ENCODE measurements around the gene PPFIBP2.

The PPFIBP2 gene

DNA sequence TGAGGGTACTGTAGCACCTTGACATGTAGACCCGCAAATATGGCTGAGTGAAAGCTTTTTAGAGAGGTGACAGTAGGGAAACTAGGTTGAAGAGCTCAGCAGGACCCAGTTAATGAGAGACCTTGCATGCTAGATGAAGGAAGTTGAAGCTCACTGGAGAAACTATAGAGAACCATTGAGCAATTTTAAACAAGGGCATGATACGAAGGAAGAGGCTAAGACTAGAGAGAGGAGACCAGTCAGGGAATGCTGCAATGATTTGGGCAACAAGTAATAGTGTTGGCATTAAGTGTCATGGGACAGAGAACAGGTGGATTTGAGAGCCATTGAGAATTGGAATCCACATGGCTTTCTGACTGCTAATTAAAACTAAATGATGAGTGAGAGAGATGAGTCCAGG is 24.4 kb upstream of the PPFIBP2 start:
- no peak overlapping the region for H3K4me3 Mint-ChIP-seq
- H3K27me3 Mint-ChIP-seq, result no peaks in the 10 kb centered on the region
- peaks cover 11 to 21% of the 10 kb centered on the region in 2 donors for H3K4me1 Mint-ChIP-seq
- H3K9me3 Mint-ChIP-seq, result no peaks in the 10 kb centered on the region
- H3K27ac Mint-ChIP-seq, result no peak overlapping the region
- no peak for DNase-seq
- H3K36me3 Mint-ChIP-seq, result peaks cover 6 to 9% of the 10 kb centered on the region in 2 donors
- ATAC-seq (replicated peaks), result no peak

DNA sequence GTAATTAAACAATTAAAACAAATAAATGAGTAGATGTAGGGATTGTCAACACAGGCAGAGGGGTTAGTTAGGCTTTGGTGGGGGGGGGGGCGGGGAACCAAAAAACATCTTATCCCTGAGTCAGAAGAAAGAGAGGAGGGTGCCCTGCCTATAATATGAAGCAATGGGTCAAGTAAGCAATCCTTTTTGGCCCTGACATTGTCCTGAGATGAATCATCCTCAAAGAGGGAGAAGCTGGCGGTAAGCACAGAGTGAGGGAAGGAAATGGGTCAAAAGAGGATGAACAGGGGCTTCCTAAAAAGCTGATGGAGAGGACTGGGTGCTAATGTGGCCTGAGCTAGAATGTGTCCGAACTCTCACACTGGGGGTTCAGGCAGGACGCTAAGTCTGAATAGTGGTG is 23.7 kb upstream of the PPFIBP2 start:
- H3K27ac Mint-ChIP-seq, result no peak overlapping the region
- no peak overlapping the region for H3K4me3 Mint-ChIP-seq
- peaks cover 15 to 28% of the 10 kb centered on the region in 2 donors for H3K4me1 Mint-ChIP-seq
- no peak for ATAC-seq (replicated peaks)
- H3K9me3 Mint-ChIP-seq, result no peaks in the 10 kb centered on the region
- H3K36me3 Mint-ChIP-seq, result peaks cover 6 to 9% of the 10 kb centered on the region in 2 donors
- no peaks in the 10 kb centered on the region for H3K27me3 Mint-ChIP-seq
- no peak for DNase-seq

DNA sequence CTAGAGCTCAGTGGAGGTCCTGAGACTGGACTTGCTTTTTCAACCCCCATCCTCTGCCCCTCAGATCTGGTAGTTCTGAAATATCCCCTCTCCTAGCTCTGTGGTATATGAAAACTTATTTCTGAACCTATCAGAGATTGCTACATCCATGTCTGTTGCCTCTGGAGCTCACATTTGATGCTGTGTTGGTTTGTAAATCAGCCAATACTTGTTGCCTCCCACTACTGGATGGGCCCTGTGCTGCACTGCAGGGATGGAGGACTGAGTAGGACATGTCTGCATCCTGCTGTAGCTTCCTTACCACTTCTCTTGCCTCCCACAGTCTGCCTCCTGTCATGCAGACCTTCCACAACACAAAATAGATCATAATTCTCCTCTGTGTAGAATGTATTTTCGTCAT is 23.3 kb upstream of the PPFIBP2 start:
- H3K27ac Mint-ChIP-seq, result no peak overlapping the region
- ATAC-seq (replicated peaks) (no peak), DNase-seq (no peak)
- no peak overlapping the region for H3K4me3 Mint-ChIP-seq
- H3K9me3 Mint-ChIP-seq, result no peaks in the 10 kb centered on the region
- no peaks in the 10 kb centered on the region for H3K27me3 Mint-ChIP-seq
- peaks cover 18 to 33% of the 10 kb centered on the region in 2 donors for H3K4me1 Mint-ChIP-seq
- peaks cover 6 to 9% of the 10 kb centered on the region in 2 donors for H3K36me3 Mint-ChIP-seq

- no peak for ATAC-seq (replicated peaks)
- no peak overlapping the region for H3K4me3 Mint-ChIP-seq
- peaks cover 28 to 50% of the 10 kb centered on the region in 2 donors for H3K4me1 Mint-ChIP-seq
- peaks cover 7 to 9% of the 10 kb centered on the region in 2 donors for H3K36me3 Mint-ChIP-seq
- no peaks in the 10 kb centered on the region for H3K27me3 Mint-ChIP-seq
- H3K27ac Mint-ChIP-seq, result no peak overlapping the region
- no peak for DNase-seq
- H3K9me3 Mint-ChIP-seq, result peaks cover 0 to 2% of the 10 kb centered on the region in 2 donors
Measured at GRCh38 chr11:7492253-7492652, 21.5 kb upstream of the PPFIBP2 start.

- H3K36me3 Mint-ChIP-seq, result peaks cover 7 to 9% of the 10 kb centered on the region in 2 donors
- no peaks in the 10 kb centered on the region for H3K27me3 Mint-ChIP-seq
- no peak overlapping the region for H3K4me3 Mint-ChIP-seq
- no peak for DNase-seq
- peaks cover 36 to 64% of the 10 kb centered on the region in 2 donors for H3K4me1 Mint-ChIP-seq
- no peak overlapping the region for H3K27ac Mint-ChIP-seq
- peaks cover 0 to 3% of the 10 kb centered on the region in 2 donors for H3K9me3 Mint-ChIP-seq
- no peak for ATAC-seq (replicated peaks)
Measured at GRCh38 chr11:7493670-7494069, 20.1 kb upstream of the PPFIBP2 start.

- H3K27ac Mint-ChIP-seq, result peak overlapping the region; percentile 90
- no peak for ATAC-seq (replicated peaks)
- H3K9me3 Mint-ChIP-seq, result peaks cover 0 to 4% of the 10 kb centered on the region in 2 donors
- H3K36me3 Mint-ChIP-seq, result peaks cover 6 to 7% of the 10 kb centered on the region in 2 donors
- peaks cover 38 to 70% of the 10 kb centered on the region in 2 donors for H3K4me1 Mint-ChIP-seq
- no peaks in the 10 kb centered on the region for H3K27me3 Mint-ChIP-seq
- DNase-seq, result no peak
- no peak overlapping the region for H3K4me3 Mint-ChIP-seq
Measured at GRCh38 chr11:7494086-7494745, 19.6 kb upstream of the PPFIBP2 start.

DNA sequence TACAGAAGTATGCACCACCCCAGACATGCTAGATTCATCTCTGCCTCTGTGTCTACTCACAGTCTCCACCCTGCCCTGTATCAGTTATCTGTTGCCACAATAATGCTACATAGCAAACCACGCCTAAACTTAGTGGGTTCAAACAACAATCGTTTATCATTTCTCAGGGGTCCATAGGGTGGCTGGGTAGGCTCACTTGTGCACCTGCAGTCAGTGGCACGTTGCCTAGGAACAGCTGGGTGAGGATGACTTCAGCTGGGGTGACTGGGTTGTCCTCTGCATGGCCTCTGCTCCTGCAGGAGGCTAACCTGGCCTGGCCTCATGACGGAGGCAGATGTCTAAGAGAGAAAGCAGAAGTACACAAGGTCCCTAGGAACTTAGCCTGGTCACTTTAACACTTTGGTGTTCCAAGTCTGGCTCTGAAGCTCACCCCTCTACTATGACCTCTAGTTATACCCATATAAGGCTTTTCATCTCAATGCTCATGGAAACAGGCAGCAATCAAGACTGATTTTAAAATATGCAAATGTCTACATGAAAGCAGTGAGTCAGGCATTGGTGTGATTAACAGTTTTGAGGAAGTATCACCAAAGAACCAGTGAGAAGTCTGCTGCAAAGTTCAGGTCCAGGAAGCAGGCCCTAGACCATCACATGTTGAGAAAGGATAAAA is 17.8 kb upstream of the PPFIBP2 start:
- H3K9me3 Mint-ChIP-seq, result peaks cover 0 to 4% of the 10 kb centered on the region in 2 donors
- ATAC-seq (replicated peaks), result peak; percentile 91
- peak overlapping the region; percentile 94 for H3K27ac Mint-ChIP-seq

GRCh38 chr11:7498193-7498592 is 15.6 kb upstream of the PPFIBP2 start:
- H3K27ac Mint-ChIP-seq, result peak overlapping the region; percentile 81
- peaks cover 33 to 62% of the 10 kb centered on the region in 2 donors for H3K4me1 Mint-ChIP-seq
- H3K4me3 Mint-ChIP-seq, result peak overlapping the region; percentile 14 to 48
- H3K36me3 Mint-ChIP-seq, result peaks cover 3% of the 10 kb centered on the region in 2 donors
- peaks cover 0 to 4% of the 10 kb centered on the region in 2 donors for H3K9me3 Mint-ChIP-seq
- DNase-seq (no peak), ATAC-seq (replicated peaks) (no peak)
- H3K27me3 Mint-ChIP-seq, result no peaks in the 10 kb centered on the region

More for the DNA sequence above, 17.8 kb upstream of the PPFIBP2 start:
- Mint-ChIP-seq H3K27me3 (no peaks in the 10 kb centered on the region), H3K36me3 (peaks cover 3% of the 10 kb centered on the region in 2 donors), H3K4me3 (peak overlapping the region; percentile 50 to 77), H3K4me1 (peaks cover 37 to 74% of the 10 kb centered on the region in 2 donors)
- DNase-seq, result peak; percentile 67

DNA sequence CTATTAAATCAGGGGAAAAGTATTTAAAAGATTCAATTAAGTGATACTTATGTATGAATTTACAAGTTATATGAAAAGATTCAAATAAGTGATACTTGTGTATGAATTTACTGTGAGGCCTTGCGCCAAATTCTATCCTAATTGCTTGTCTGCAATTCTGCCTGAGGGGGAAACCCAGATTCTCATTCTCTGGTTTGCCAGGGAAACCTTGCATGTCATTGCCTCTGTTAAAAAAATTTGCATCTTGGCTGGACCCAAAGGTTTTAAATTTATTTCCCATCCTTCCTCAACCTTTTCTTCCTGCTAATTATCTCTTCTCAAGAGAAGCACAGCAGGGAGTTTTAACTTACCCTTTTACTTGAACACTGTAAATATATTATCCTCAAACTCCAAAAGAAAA is 14.7 kb upstream of the PPFIBP2 start:
- Mint-ChIP-seq H3K4me1 (peaks cover 29 to 55% of the 10 kb centered on the region in 2 donors), H3K36me3 (peaks cover 3% of the 10 kb centered on the region in 2 donors), H3K4me3 (no peak overlapping the region), H3K27me3 (no peaks in the 10 kb centered on the region), H3K27ac (no peak overlapping the region), H3K9me3 (peaks cover 0 to 4% of the 10 kb centered on the region in 2 donors)
- DNase-seq, result no peak
- no peak for ATAC-seq (replicated peaks)

GRCh38 chr11:7500251-7500650 is 13.5 kb upstream of the PPFIBP2 start:
- Mint-ChIP-seq H3K27me3 (no peaks in the 10 kb centered on the region), H3K4me1 (peaks cover 25 to 45% of the 10 kb centered on the region in 2 donors), H3K9me3 (peaks cover 0 to 4% of the 10 kb centered on the region in 2 donors), H3K4me3 (no peak overlapping the region), H3K36me3 (peaks cover 3% of the 10 kb centered on the region in 2 donors), H3K27ac (no peak overlapping the region)
- ATAC-seq (replicated peaks) (no peak), DNase-seq (no peak)

DNA sequence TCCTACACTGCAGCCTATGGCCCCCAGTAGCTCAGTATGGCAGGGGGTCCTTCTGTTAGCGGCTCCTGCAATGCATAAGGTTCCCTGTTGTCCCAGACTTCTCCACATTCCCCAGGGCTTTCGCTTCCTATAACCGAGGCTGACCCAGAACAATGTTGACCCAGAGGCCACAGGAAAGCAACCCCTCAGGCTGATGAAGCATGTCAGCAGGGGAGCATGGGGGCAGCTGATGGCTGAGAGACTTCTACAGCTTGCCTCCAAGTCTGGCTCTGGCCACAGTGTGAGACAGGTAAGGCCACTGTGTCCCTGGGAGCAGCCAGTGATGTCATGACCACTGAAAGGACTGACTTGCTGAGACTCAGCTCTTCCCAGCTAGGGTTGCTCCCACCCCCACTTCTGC is 12.5 kb upstream of the PPFIBP2 start:
- H3K9me3 Mint-ChIP-seq, result peaks cover 0 to 4% of the 10 kb centered on the region in 2 donors
- H3K36me3 Mint-ChIP-seq, result peaks cover 3% of the 10 kb centered on the region in 2 donors
- no peaks in the 10 kb centered on the region for H3K27me3 Mint-ChIP-seq
- H3K4me1 Mint-ChIP-seq, result peaks cover 26 to 45% of the 10 kb centered on the region in 2 donors
- no peak overlapping the region for H3K27ac Mint-ChIP-seq
- DNase-seq (no peak), ATAC-seq (replicated peaks) (no peak)
- no peak overlapping the region for H3K4me3 Mint-ChIP-seq

GRCh38 chr11:7501894-7502293 is 11.9 kb upstream of the PPFIBP2 start:
- Mint-ChIP-seq H3K36me3 (peaks cover 1 to 5% of the 10 kb centered on the region in 2 donors), H3K4me3 (no peak overlapping the region), H3K27me3 (no peaks in the 10 kb centered on the region), H3K4me1 (peaks cover 29 to 45% of the 10 kb centered on the region in 2 donors), H3K27ac (no peak overlapping the region), H3K9me3 (peaks cover 0 to 6% of the 10 kb centered on the region in 2 donors)
- no peak for DNase-seq
- ATAC-seq (replicated peaks), result no peak

DNA sequence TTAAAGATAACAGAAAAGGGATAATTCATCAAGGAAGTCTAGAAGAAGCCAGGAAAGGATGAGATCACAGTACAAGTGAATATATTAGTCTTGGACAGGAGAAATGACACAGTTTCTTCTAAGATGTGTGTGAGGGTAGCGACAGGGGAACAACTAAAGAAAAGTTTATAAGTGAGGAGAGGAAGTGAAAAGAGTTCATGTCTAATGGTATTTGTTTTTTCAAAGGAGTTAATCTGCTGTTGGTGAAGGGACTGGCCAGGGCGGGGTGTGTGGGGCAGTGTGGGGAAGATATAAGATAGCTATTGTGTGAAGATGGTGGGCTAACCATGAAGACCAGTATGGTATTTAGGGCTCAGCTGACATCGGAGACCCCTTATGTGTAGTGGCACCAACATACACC is 7.6 kb upstream of the PPFIBP2 start:
- Mint-ChIP-seq H3K36me3 (peaks cover 2 to 5% of the 10 kb centered on the region in 2 donors), H3K4me1 (peaks cover 28 to 38% of the 10 kb centered on the region in 2 donors), H3K4me3 (no peak overlapping the region), H3K9me3 (peaks cover 0 to 4% of the 10 kb centered on the region in 2 donors), H3K27me3 (no peaks in the 10 kb centered on the region), H3K27ac (peak overlapping the region; percentile 20)
- peak; percentile 88 for ATAC-seq (replicated peaks)
- DNase-seq, result no peak

GRCh38 chr11:7508087-7508486 is 5.7 kb upstream of the PPFIBP2 start:
- no peak overlapping the region for H3K27ac Mint-ChIP-seq
- no peak overlapping the region for H3K4me3 Mint-ChIP-seq
- peaks cover 2 to 5% of the 10 kb centered on the region in 2 donors for H3K36me3 Mint-ChIP-seq
- H3K4me1 Mint-ChIP-seq, result peaks cover 43 to 56% of the 10 kb centered on the region in 2 donors
- DNase-seq, result no peak
- no peak for ATAC-seq (replicated peaks)
- H3K9me3 Mint-ChIP-seq, result peaks cover 0 to 4% of the 10 kb centered on the region in 2 donors
- no peaks in the 10 kb centered on the region for H3K27me3 Mint-ChIP-seq

- ATAC-seq (replicated peaks), result no peak
- Mint-ChIP-seq H3K27me3 (peaks cover 0 to under 1% of the 10 kb centered on the region in 2 donors), H3K27ac (no peak overlapping the region), H3K36me3 (peaks cover 2 to 5% of the 10 kb centered on the region in 2 donors), H3K4me1 (peaks cover 44 to 63% of the 10 kb centered on the region in 2 donors), H3K4me3 (no peak overlapping the region), H3K9me3 (peaks cover 0 to 4% of the 10 kb centered on the region in 2 donors)
- DNase-seq, result no peak
Measured at GRCh38 chr11:7509966-7510365, 3.8 kb upstream of the PPFIBP2 start.
